ENCODE data around the gene ESRRA.
A peak's percentile ranks its signal among the peaks of the same experiment; 100 is the strongest.

ESRRA gene

GRCh38 chr11:64305075-64305690 lies at the start of gene ESRRA:
TSS of gene ESRRA (plus strand) at chr11:64305524. CDS start at chr11:64307180, 1,656 bp downstream.
- DNase-seq: peak; percentile 92

GRCh38 chr11:64256300-64256699 lies 49.0 kb upstream of the ESRRA start:
- DNase-seq: no peak

- no peak for DNase-seq
These were observed 47.0 kb upstream of the ESRRA start for GRCh38 chr11:64258356-64258755.

- DNase-seq: no peak
These were observed 46.3 kb upstream of the ESRRA start for GRCh38 chr11:64258946-64259532.

- DNase-seq: no peak
These were observed 45.7 kb upstream of the ESRRA start for GRCh38 chr11:64259533-64260067.

- no peak for DNase-seq
These were observed 45.1 kb upstream of the ESRRA start for GRCh38 chr11:64260147-64260708.

- no peak for DNase-seq
These were observed 43.7 kb upstream of the ESRRA start for GRCh38 chr11:64261556-64262080.

- DNase-seq: no peak
These were observed 42.9 kb upstream of the ESRRA start for GRCh38 chr11:64262271-64263002.

GRCh38 chr11:64263021-64263946 lies 42.0 kb upstream of the ESRRA start:
- DNase-seq: no peak

GRCh38 chr11:64263947-64264317 lies 41.4 kb upstream of the ESRRA start:
- no peak for DNase-seq

- DNase-seq: no peak
These were observed 40.9 kb upstream of the ESRRA start for GRCh38 chr11:64264371-64264852.

GRCh38 chr11:64265176-64266160 lies 39.9 kb upstream of the ESRRA start:
- no peak for DNase-seq

GRCh38 chr11:64266339-64266738 lies 39.0 kb upstream of the ESRRA start:
- DNase-seq: no peak

GRCh38 chr11:64267207-64267945 lies 37.9 kb upstream of the ESRRA start:
- DNase-seq: no peak

GRCh38 chr11:64268025-64268892 lies 37.1 kb upstream of the ESRRA start:
- no peak for DNase-seq

- DNase-seq: no peak
These were observed 36.3 kb upstream of the ESRRA start for GRCh38 chr11:64268893-64269539.

- DNase-seq: no peak
These were observed 35.6 kb upstream of the ESRRA start for GRCh38 chr11:64269540-64270220.

Data from cortex of kidney (tissue), 1 donor.